Astrocyte of the cerebellum (primary cell): ENCODE measurements around the gene ARID1B.

ENCODE experiments used
- DNase-seq: peaks from one replicate; pipeline ENCODE4 v3.0.0-alpha.2; 2011; ENCODE audit warnings: low read depth
- H3K4me3 ChIP-seq: 2 replicates; pipeline ENCODE4 v1.5.1; 2011; ENCODE audit warnings: mild to moderate bottlenecking, low read depth, low read length, moderate library complexity
- in situ Hi-C: cut with HindIII; loops from 2 replicates; pipeline ENCODE4 v1.10.0; 2017; ENCODE audit warnings: low sequenced_read_pairs
- TF ChIP-seq, protein P1 (sequence below): IDR thresholded peaks from 2 replicates; pipeline ENCODE4 v1.5.1; 2012; ENCODE audit warnings: low read length, low read depth, moderate library complexity, mild to moderate bottlenecking; ENCODE audit errors: missing control alignments

Gene ARID1B

DNA sequence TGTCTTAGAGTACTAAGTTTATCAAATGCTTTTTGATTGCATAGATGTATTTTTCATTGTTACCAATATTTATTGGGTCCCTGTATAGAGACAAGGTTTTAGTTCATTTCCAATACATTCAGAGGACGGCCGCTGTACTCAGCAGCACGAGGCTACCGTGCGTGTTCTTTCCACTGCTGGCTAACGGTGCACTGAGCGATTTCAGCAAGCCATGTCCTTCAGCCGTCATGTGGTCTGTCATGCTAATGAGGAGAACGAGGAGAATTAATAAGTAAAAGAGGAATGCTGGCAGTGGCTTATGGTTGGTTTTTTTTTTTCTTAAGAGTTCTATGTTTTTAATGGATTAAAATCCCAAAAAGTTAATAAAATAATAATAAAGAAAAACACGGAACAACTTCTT lies 253.6 kb downstream of the ARID1B start:
- no peak for DNase-seq
- in situ Hi-C loops = no loop called here
- TF ChIP-seq, protein P1, sequence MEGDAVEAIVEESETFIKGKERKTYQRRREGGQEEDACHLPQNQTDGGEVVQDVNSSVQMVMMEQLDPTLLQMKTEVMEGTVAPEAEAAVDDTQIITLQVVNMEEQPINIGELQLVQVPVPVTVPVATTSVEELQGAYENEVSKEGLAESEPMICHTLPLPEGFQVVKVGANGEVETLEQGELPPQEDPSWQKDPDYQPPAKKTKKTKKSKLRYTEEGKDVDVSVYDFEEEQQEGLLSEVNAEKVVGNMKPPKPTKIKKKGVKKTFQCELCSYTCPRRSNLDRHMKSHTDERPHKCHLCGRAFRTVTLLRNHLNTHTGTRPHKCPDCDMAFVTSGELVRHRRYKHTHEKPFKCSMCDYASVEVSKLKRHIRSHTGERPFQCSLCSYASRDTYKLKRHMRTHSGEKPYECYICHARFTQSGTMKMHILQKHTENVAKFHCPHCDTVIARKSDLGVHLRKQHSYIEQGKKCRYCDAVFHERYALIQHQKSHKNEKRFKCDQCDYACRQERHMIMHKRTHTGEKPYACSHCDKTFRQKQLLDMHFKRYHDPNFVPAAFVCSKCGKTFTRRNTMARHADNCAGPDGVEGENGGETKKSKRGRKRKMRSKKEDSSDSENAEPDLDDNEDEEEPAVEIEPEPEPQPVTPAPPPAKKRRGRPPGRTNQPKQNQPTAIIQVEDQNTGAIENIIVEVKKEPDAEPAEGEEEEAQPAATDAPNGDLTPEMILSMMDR = no peak
- H3K4me3 ChIP-seq = no peak overlapping the region

DNA sequence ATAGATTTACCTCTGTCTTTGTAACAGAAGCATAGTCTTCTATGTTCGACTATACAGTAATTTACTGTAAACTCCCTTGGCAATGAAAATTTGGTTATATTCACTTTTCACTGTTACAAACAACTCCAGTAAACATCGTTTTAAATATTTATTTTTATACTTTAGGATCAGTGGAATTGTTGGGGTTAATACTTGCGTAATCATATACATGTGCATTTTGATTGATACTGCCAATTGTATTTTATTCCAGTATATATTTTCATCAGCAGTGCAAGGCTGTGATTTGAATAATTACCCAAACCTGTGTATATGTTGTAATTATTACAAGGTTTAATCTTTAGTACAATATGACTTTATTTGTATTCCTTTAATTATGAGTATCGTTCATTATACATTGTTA lies 255.7 kb downstream of the ARID1B start:
- no peak for DNase-seq
- H3K4me3 ChIP-seq = no peak overlapping the region
- in situ Hi-C loops = no loop called here
- TF ChIP-seq, protein P1 = no peak

DNA sequence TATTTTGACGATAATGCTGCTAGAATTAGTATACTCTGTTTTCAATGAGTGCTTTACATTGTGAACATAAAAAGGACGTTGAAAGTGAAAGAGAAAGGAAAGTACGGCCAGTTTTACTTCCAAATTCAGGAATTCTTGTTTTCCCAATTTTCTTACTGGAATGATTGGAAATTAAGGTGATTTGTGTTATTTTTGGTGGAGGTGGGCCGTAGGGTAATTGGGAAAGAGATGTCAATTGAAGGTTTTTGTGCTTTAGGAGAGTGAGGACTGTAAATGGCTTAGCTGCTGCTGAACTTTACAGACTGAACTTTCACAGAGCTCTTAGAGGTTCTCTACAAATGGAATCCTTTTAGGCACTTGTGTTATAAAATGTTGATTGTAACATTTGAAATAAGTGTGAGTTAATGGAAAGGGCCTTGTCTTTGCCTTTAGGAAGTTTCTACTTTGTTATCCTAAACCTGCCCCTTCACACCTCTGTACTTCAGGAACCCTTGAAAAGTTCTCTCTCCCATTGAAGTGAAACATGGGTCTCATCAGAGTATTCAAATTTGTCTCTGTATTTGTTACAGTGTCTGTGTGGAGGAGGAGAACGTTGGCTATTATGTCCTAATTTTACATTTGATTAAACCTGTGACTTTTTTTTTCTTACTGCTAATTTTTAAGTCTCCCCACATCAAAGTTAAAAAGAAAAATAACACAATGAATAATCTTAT lies 256.4 kb downstream of the ARID1B start:
- DNase-seq = no peak
- H3K4me3 ChIP-seq = peak overlapping the region; percentile 25
- TF ChIP-seq, protein P1 = no peak
- in situ Hi-C loops = no loop called here

DNA sequence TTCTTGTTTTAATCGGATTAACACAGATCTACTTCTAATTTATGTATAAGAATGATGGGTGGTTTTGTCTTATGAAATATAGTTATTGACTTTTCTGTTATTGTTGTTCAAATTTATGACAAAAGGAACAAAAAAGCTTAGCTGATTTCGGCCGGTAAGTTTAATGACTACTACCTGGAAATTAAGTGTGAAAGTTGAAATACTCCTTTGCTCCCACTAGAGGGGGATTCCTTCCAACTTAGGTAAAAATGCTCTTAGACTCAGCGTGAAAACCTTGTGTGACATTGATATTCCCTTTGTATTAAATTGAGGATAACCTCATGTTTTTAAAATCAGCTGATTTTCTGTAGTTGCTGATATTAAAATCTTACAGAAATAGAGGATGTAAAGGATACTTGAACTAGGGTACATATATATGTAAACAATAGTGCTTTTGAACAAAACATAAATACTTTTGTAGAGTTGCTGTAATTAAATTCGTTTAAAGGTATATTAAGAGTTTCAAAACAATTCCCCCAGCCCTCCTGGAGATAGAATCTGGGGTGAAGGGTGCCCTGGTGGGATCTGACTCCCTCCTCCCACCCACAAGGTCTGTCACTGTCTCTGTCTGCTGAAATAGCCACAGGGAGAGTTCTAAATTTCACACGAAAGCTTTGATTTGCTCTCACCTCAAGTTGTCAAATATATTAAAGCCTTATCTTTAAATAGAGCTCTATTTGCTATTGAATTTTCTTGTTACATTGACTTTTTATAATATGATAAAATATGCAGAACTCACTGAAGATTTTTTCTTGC lies 257.5 kb downstream of the ARID1B start:
- in situ Hi-C loops = no loop called here
- TF ChIP-seq, protein P1 = peak; percentile 63
- no peak overlapping the region for H3K4me3 ChIP-seq
- DNase-seq = no peak

DNA sequence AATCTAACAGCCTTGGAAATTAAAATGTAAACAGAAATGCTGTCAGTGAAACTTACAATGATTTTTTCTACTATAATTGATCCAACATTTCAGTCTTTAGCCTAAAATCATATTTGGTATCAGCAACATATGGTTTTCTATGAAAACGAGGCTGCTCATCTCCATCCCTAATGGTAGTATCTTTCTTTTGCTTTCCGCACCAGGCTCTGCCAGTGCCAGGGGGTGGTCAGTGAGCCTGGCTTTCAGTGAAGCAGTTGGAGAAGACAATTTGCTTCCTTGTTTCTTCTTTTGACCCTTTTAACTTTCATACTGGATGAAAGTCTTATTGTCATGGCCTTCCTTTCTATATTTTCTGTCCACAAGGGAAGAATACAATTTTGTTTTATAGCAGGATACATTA lies 258.4 kb downstream of the ARID1B start:
- no peak for DNase-seq
- TF ChIP-seq, protein P1 = no peak
- no peak overlapping the region for H3K4me3 ChIP-seq
- in situ Hi-C loops = no loop called here

DNA sequence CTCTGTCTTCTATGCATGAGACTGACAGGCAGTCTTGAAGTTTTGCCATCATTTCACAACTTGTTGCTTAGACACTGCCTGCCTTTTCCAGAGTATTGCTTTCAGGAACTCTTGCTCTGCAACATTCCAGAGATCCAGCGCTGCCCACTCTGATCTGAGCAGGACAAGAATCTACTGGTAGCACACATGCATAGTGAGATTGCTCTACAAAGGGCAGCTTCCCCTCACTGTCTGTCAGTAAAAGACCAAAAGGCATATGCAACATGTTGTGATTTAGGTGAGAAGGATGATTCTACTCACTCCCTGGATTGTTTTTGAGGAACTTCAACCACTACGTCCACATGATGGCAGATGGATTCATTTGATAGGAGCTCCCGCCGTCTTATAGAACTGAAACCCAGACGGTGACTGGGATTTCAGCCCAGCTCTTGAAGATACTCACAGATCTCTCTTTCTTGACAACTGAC lies 259.1 kb downstream of the ARID1B start:
- TF ChIP-seq, protein P1 = no peak
- DNase-seq = no peak
- H3K4me3 ChIP-seq = no peak overlapping the region
- in situ Hi-C loops = no loop called here
